Psoas muscle (tissue), 8 donors: Measurements from ENCODE around the gene DNM3. TPM values are rescaled to one million over a fixed set of nuclear protein-coding genes. Genes with fewer than 3 reads are reported as not detected.

Experiments
- ATAC-seq, 4 donors: fragments of 200-7000 bp; cut with Tn5 transposase; one replicate each; pipeline ENCODE4 v1.9.1; 2020; ENCODE audit warnings: moderate library complexity in 3 of 4, mild to moderate bottlenecking in 2 of 4
- DNase-seq, 2 donors: peaks; one replicate each; pipeline ENCODE4 v3.0.0-alpha.2; 2020
- H3K27ac ChIP-seq: fragments of 200-600 bp; one replicate; pipeline ENCODE4 v1.8.0; 2022
- H3K27me3 ChIP-seq, 3 donors: fragments of 200-600 bp in 1 of 3; one replicate each; pipeline versions ENCODE4 v1.6.1 to v1.8.0; 2013 to 2022; ENCODE audit warnings: low read length in 2 of 3, mild to moderate bottlenecking in 2 of 3, moderate library complexity in 1 of 3; ENCODE audit not compliant: insufficient read depth in 3 of 3
- H3K36me3 ChIP-seq, 2 donors: fragments of 200-600 bp in 1 of 2; one replicate each; pipeline versions ENCODE4 v1.6.1 to v1.8.0; 2013 to 2022; ENCODE audit warnings: low read depth in 1 of 2, mild to moderate bottlenecking in 1 of 2, moderate library complexity in 1 of 2; ENCODE audit not compliant: insufficient read depth in 1 of 2
- H3K4me1 ChIP-seq: fragments of 200-600 bp; one replicate; pipeline ENCODE4 v1.8.0; 2022
- H3K4me3 ChIP-seq: fragments of 200-600 bp; one replicate; pipeline ENCODE4 v1.8.0; 2022; ENCODE audit warnings: mild to moderate bottlenecking
- H3K9me3 ChIP-seq: fragments of 200-600 bp; one replicate; pipeline ENCODE4 v1.8.0; 2022
- whole genome bisulfite sequencing, 3 donors: extraction: QIAGEN DNeasy Blood & Tissue Kit; methylation state at CpG; one replicate each; pipeline versions ENCODE4 v1.1.6 to v1.1.7; 2013; 5-methylcytosine and 5-hydroxymethylcytosine counted together
- intact Hi-C, 2 donors: fragments of 100-400 bp; cut with DNase I; formaldehyde crosslinking; loops; one replicate each; pipeline versions ENCODE4 v1.11.0 to v1.14.2; 2022
- polyA plus RNA-seq, 3 donors: library from polyadenylated mRNA; stranded (reverse); fragments of 200-250 nt; gene quantifications; one replicate each; pipeline ENCODE4 v1.2.3, GENCODE V29; 2013
- total RNA-seq, 4 donors: library from RNA; stranded (reverse); fragmentation: NEBNext Ultra II Directional in 2 of 4; extraction: Animal tissue kit (Norgen Biotek cat#: 25700) in 2 of 4; gene quantifications; one replicate each; pipeline versions ENCODE4 v1.2.1 to v1.2.4, GENCODE V29; 2021 to 2023
- TF ChIP-seq, protein P1 (sequence below): fragments of 200-600 bp; IDR thresholded peaks from one replicate; pipeline ENCODE4 v1.8.0; 2022; ENCODE audit warnings: antibody characterized with exemption
- donor health status: healthy with polysubstance abuse.
- donor health status: DM: no; HTN: no; CAD: no; lungs with moderate emphysema.
- donor health status: Bipolar disorder and iron deficiency.
- donor health status: healthy.
- donor health status: DM: yes; HTN: yes; CAD: no.
- donor health status: DM: no; HTN: no; CAD: no.
- donor health status: DM: no; HTN: no; CAD: no.
- donor health status: DM: yes; HTN: yes; CAD: no.

DNM3 gene
- total and polyA plus RNA-seq, 7 donors: 0.31 to 1.0 (median 0.77) TPM

GRCh38 chr1:172122381-172122780, 281.1 kb downstream of the DNM3 start:
- WGBS, 3 donors: 81 to 86% (median 83%) methylated on average over 3 of the region's 3 CpGs
- H3K27me3 ChIP-seq: no peaks in the 10 kb centered on the region
- no peaks in the 10 kb centered on the region for H3K9me3 ChIP-seq
- intact Hi-C loops: no loop called here
- H3K4me3 ChIP-seq: no peak overlapping the region
- H3K4me1 ChIP-seq: no peaks in the 10 kb centered on the region
- H3K27ac ChIP-seq: no peak overlapping the region
- TF ChIP-seq, protein P1, sequence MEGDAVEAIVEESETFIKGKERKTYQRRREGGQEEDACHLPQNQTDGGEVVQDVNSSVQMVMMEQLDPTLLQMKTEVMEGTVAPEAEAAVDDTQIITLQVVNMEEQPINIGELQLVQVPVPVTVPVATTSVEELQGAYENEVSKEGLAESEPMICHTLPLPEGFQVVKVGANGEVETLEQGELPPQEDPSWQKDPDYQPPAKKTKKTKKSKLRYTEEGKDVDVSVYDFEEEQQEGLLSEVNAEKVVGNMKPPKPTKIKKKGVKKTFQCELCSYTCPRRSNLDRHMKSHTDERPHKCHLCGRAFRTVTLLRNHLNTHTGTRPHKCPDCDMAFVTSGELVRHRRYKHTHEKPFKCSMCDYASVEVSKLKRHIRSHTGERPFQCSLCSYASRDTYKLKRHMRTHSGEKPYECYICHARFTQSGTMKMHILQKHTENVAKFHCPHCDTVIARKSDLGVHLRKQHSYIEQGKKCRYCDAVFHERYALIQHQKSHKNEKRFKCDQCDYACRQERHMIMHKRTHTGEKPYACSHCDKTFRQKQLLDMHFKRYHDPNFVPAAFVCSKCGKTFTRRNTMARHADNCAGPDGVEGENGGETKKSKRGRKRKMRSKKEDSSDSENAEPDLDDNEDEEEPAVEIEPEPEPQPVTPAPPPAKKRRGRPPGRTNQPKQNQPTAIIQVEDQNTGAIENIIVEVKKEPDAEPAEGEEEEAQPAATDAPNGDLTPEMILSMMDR: no peak
- H3K36me3 ChIP-seq: no peaks in the 10 kb centered on the region
- ATAC-seq (no peak), DNase-seq (no peak)

GRCh38 chr1:172125250-172125649, 284.0 kb downstream of the DNM3 start:
- DNase-seq (no peak), ATAC-seq (no peak)
- H3K4me1 ChIP-seq: no peaks in the 10 kb centered on the region
- no peaks in the 10 kb centered on the region for H3K36me3 ChIP-seq
- TF ChIP-seq, protein P1: no peak
- WGBS, 3 donors: 57 to 70% (median 58%) methylated on average over 2 of the region's 2 CpGs
- intact Hi-C loops: no loop called here
- no peaks in the 10 kb centered on the region for H3K9me3 ChIP-seq
- no peak overlapping the region for H3K27ac ChIP-seq
- no peaks in the 10 kb centered on the region for H3K27me3 ChIP-seq
- no peak overlapping the region for H3K4me3 ChIP-seq

- Histone ChIP-seq H3K36me3 (no peaks in the 10 kb centered on the region), H3K9me3 (no peaks in the 10 kb centered on the region), H3K27me3 (no peaks in the 10 kb centered on the region), H3K4me1 (no peaks in the 10 kb centered on the region), H3K4me3 (no peak overlapping the region), H3K27ac (no peak overlapping the region)
- intact Hi-C loops: no loop called here
- ATAC-seq: no peak
- TF ChIP-seq, protein P1: no peak
- DNase-seq: no peak
Observed at GRCh38 chr1:172125812-172126430, 284.6 kb downstream of the DNM3 start.

DNA sequence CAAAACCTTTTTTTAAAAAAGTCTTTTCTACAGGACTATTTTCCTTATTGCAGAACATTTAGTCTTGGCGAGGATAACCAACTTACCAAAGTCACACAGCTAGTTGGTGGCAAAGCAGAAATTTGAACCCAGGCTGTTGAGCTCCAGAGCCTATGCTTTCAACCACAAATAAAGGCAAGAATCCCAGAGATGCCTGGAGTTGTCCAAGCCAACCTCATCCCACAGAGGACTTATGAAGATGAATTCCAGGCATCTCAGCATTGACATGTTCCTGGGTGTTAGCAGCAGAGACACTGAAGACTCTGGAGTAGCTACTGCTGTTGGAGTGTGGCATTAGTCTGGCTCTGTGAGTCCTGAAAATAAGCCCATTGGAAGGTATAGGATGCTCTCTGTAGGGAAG, 291.5 kb downstream of the DNM3 start:
- ATAC-seq: no peak
- Histone ChIP-seq H3K36me3 (no peaks in the 10 kb centered on the region), H3K27me3 (no peaks in the 10 kb centered on the region), H3K4me3 (no peak overlapping the region), H3K27ac (no peak overlapping the region), H3K4me1 (no peaks in the 10 kb centered on the region), H3K9me3 (no peaks in the 10 kb centered on the region)
- TF ChIP-seq, protein P1: no peak
- 92 to 100% (median 99%) methylated on average over 1 of the region's 1 CpG for WGBS, 3 donors
- no peak for DNase-seq
- intact Hi-C loops: no loop called here

- intact Hi-C loops: no loop called here
- no peak for ATAC-seq
- 95 to 97% (median 96%) methylated on average over 2 of the region's 2 CpGs for WGBS, 3 donors
- TF ChIP-seq, protein P1: no peak
- no peaks in the 10 kb centered on the region for H3K9me3 ChIP-seq
- no peak overlapping the region for H3K4me3 ChIP-seq
- H3K36me3 ChIP-seq: no peaks in the 10 kb centered on the region
- H3K27me3 ChIP-seq: no peaks in the 10 kb centered on the region
- DNase-seq: no peak
- H3K27ac ChIP-seq: no peak overlapping the region
- H3K4me1 ChIP-seq: no peaks in the 10 kb centered on the region
Observed at GRCh38 chr1:172134087-172134731, 292.9 kb downstream of the DNM3 start.
